NCI-H526 (cell line): ENCODE data around the gene CASR.
A peak's percentile ranks its signal among the peaks of the same experiment; 100 is the strongest.
"Not testable (repeated sequence)": the region's sequence is repeated elsewhere in the genome, so short reads cannot be mapped to it uniquely, and the experiment has no call there.

Source experiments
- DNase-seq, 2 experiments: peaks; one replicate each; lab custom pipeline; 2025; lab: John Stamatoyannopoulos, UW

CASR gene

GRCh38 chr3:122183521-122183892 lies at the start of gene CASR:
Gene CASR, plus strand, starts transcription at chr3:122183668. Its CDS starts 70,522 bp downstream, at chr3:122254190.
- DNase-seq = peak in 1 of 2 experiments; percentile 32

- DNase-seq = no peak
These were observed 37.0 kb upstream of the CASR start for GRCh38 chr3:122146466-122146865.

GRCh38 chr3:122148941-122149627 lies 34.4 kb upstream of the CASR start:
- no peak for DNase-seq

- DNase-seq = no peak
These were observed 32.0 kb upstream of the CASR start for GRCh38 chr3:122151480-122151879.

- not testable (repeated sequence) for DNase-seq
These were observed 18.5 kb upstream of the CASR start for GRCh38 chr3:122164983-122165382.

- no peak for DNase-seq
These were observed 15.8 kb upstream of the CASR start for GRCh38 chr3:122167630-122168029.

GRCh38 chr3:122168044-122168443 lies 15.4 kb upstream of the CASR start:
- no peak for DNase-seq

- no peak for DNase-seq
These were observed 13.6 kb upstream of the CASR start for GRCh38 chr3:122169911-122170310.

GRCh38 chr3:122171361-122171760 lies 12.1 kb upstream of the CASR start:
- DNase-seq = not testable (repeated sequence)

- DNase-seq = no peak
These were observed 4.8 kb upstream of the CASR start for GRCh38 chr3:122178711-122179110.

GRCh38 chr3:122183893-122184590 lies 574 bp downstream of the CASR start:
- peak in 1 of 2 experiments; percentile 13 for DNase-seq

- DNase-seq = no peak
These were observed 1.1 kb downstream of the CASR start for GRCh38 chr3:122184591-122184929.

GRCh38 chr3:122186372-122186771 lies 2.9 kb downstream of the CASR start:
- no peak for DNase-seq

- DNase-seq = no peak
These were observed 5.3 kb downstream of the CASR start for GRCh38 chr3:122188737-122189136.

- no peak for DNase-seq
These were observed 5.9 kb downstream of the CASR start for GRCh38 chr3:122189357-122189756.

GRCh38 chr3:122190525-122190924 lies 7.1 kb downstream of the CASR start:
- no peak for DNase-seq

- peak; percentile 66 to 76 for DNase-seq
These were observed 15.5 kb downstream of the CASR start for GRCh38 chr3:122198966-122199365.

GRCh38 chr3:122199552-122199951 lies 16.1 kb downstream of the CASR start:
- no peak for DNase-seq

- DNase-seq = no peak
These were observed 17.2 kb downstream of the CASR start for GRCh38 chr3:122200661-122201060.

- not testable (repeated sequence) for DNase-seq
These were observed 18.0 kb downstream of the CASR start for GRCh38 chr3:122201476-122201875.

- no peak for DNase-seq
These were observed 25.1 kb downstream of the CASR start for GRCh38 chr3:122208579-122208978.

GRCh38 chr3:122213650-122214049 lies 30.2 kb downstream of the CASR start:
- DNase-seq = no peak

GRCh38 chr3:122214711-122215110 lies 31.2 kb downstream of the CASR start:
- DNase-seq = no peak
